Measurements from ENCODE around the gene CCL24.
"Not testable (repeated sequence)": the region's sequence is repeated elsewhere in the genome, so short reads cannot be mapped to it uniquely, and the experiment has no call there.

Gene CCL24

DNA sequence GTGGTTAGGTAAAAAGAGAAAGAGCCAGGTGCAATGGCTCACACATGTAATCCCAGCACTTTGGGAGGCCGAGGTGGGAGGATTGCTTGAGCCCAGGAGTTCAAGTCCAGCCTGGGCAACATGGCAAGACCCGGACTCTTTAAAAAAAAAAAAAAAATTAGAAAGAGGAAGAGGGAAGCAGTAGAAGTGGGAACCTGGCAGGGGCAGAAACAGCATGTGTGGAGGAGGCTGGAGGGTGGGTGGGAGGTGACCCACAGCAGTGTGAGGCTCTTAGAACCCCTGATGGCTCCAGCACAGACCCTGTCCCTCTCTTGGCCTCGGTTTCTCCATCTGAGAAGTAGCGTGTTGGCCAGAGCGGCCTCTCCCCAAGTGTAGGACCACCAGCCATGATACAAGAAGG is 4.9 kb upstream of the CCL24 start:
- no peak for DNase-seq

DNA sequence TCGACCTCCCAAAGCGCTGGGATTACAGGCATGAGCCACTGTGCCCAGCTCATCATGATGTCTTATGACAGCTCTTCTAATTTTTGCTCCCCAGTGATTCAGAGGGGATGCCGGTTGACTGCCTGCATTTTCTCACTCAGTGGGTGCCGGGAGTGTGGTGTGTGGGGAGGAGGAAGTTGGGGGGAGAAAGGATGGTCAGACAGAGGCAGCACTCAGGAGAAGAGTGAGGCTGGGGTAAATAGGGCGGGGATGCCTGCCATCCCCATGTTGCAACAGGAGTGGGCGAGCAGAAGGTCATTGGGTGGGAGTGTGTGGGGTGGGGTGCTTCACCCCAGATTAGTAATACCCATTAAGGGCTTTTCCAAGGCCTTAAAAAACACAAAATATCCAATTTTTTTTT is 3.5 kb upstream of the CCL24 start:
- DNase-seq: no peak

DNA sequence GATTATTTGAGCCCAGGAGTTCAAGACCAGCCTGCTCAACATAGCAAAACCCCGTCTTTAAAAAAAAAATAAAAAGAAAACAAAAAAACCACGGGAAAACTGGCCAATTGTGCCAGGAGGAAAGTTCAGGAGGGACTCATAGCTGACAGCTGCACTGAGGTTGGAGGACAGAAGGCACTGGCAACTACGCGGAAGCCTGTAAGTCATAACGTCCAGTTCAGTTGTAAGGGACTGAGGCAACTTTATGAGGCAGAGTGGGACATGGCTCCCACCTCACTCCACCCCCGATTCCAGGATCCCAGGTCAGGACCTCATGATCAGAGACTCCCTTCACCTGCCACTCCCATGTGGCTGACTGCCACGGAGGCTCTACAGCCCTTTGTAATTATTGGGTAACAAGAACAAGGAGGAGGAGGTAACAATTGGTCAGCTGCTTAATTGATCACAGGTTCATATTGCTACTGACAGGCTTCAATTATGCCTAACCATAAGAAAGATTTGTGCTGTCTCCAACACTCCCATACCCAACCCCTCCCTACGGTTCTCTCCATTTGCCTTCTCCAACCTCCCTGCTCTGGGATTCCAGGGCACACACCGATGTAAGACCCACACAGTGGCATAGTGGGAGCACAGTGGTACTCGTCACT is 1.9 kb upstream of the CCL24 start:
- no peak for DNase-seq

DNA sequence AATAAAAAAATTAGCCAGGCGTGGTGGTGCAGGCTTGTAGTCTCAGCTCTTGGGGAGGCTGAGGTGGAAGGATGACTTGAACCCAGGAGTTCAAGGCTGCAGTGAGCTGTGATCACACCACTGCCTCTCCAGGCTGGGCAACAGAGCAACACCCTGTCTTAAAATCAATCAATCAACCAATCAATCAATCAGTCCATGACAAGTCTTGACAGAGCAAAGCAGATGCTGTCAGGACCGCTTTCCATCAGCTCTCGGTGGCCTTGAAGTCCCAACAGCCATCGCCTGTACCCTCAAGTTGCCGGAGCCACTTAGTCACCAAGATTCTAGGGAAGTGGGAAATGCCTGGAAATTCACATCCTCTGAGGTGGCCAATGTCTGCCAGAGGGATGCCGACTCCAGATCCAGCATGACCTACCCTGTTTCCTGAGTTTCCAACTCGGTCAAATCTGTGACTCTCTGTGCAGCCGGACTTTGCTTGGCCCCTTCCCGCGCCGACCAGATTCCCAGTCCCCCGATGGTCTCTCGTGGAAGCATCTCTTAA is 871 bp upstream of the CCL24 start:
- no peak for DNase-seq

DNA sequence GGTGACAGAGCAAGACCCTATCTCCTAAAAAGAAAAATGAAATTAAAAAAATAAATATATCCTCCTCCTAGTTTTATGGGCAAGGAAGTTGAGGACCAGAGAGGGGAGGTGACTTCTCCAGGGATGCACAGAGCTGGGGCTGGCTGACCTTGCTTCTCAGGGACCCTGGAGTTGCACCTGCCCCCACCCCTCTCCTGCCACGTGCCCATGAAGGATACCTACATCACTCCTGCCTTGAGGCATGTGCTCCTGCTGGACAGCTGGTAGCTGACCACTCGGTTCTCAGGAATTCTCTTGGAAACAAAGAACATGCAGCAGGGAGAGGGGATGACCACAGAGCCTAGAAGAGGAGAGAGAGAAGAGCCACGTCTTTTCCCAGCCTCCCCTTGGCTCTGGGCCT is 522 bp downstream of the CCL24 start:
- DNase-seq: no peak

DNA sequence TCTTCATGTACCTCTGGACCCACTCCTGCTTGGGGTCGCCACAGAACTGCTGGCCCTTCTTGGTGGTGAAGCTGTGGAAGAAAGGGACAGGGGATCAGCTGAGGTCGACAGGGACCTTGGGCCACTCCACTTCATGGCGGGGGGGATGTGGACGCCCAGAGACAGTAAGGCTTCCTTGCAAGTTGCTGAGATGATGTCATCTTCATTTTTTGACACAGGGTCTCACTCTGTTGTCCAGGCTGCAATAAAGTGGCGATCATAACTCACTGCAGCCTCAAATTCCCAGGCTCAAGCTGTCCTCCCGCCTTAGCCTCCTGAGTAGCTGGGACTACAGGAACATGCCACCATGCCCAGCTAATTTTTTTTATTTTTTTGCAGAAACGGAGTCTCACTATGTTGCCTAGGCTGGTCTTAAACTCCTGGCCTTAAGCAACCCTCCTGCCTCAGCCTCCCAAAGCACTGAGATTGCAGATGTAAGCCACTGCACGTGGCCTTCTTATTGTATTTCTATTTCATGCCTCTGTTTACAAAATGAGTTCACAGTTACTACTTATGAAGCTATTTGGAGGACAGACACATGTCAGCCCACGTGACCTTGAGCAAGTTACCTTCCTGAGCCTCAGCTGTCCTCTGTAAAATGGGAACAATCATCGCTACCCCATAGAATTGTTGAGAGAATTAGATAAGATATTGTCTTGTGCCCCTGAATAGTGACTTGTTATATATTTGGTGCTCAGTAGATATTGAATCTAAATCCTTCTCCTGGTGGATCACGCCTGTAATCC is 1.5 kb downstream of the CCL24 start:
- DNase-seq: no peak

- DNase-seq: no peak
These were observed 4.2 kb downstream of the CCL24 start for GRCh38 chr7:75809396-75809795.

GRCh38 chr7:75808106-75808505 is 5.5 kb downstream of the CCL24 start:
- no peak for DNase-seq

- DNase-seq: no peak
These were observed 6.2 kb downstream of the CCL24 start for GRCh38 chr7:75807452-75807851.

GRCh38 chr7:75806560-75807307 is 6.9 kb downstream of the CCL24 start:
- DNase-seq: no peak

DNA sequence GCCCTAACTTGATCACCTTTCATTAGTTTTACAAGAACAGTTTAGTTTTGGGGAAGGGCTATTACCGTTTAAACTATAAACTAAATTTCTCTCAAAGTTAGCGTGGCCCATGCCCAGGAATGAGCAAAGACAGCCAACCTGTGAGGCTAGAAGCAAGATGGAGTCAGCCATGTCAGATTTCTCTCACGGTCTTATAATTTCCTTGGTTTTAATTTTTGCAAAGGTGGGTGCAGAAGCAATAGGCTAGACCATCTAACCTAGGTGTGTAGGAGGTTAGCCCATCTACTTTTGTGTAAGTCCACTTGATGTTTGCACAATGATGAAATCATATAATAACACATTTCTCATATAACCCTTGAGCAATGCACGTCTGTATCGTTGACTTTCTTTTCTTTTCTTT is 8.9 kb downstream of the CCL24 start:
- no peak for DNase-seq

DNA sequence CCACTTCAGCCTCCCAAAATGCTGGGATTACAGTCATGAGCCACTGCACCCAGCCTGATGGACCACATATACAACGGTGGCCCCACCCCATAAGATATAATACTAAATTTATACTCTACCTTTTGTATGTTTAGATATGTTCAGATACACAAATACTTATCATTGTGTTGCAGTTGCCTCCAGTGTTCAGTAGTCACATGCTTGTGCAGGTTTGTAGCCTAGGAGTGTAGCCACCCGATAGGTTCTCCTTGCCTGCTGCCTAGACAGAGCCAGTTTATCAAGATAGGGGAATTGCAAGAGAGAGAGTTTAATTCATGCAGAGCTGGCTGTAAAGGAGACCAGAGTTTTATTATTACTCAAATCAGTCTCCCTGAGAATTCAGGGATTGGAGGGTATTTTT is 9.6 kb downstream of the CCL24 start:
- DNase-seq: no peak

GRCh38 chr7:75802552-75802821 is 11.1 kb downstream of the CCL24 start:
- no peak for DNase-seq

DNA sequence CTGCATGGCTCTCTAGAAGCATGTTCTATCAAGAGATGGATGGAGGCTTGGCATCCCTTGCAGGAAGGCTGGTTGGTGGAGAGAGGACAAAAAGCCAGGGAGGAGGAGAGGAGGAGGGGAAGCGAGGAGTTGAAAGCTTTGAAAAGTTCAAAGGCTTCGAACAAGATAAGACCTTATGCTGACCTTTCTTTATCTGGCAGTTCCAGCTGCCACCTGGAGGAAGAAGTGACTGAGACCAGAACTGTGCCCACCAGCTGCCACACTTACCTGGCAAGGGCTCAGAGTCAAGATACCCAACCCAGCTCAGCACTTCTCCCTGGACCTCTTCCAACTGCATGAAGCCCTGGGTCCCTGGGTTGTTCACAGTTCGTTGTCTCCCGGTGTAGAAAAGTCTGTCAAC is 14.8 kb downstream of the CCL24 start:
- DNase-seq: no peak

GRCh38 chr7:75796420-75796819 is 17.2 kb downstream of the CCL24 start:
- no peak for DNase-seq

- no peak for DNase-seq
These were observed 17.7 kb downstream of the CCL24 start for GRCh38 chr7:75795831-75796285.

- DNase-seq: no peak
These were observed 19.9 kb downstream of the CCL24 start for GRCh38 chr7:75793676-75794075.

DNA sequence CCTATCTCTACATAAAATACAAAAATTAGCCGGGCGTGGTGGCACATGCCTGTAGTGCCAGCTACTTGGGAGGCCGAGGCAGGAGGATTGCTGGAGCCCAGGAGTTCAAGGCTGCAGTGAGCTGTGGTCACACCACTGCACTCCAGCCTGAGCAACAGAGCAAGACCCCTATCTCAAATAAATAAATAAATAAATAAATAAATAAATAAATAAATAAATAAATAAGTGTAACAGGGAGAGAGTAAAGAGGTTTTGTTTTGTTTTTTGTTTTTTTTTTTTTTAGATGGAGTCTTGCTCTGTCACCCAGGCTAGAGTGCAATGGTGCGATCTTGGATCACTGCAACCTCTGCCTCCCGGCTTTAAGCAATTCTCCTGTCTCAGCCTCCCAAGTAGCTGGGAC is 21.0 kb downstream of the CCL24 start:
- not testable (repeated sequence) for DNase-seq

GRCh38 chr7:75789361-75789924 is 24.2 kb downstream of the CCL24 start:
- DNase-seq: no peak

DNA sequence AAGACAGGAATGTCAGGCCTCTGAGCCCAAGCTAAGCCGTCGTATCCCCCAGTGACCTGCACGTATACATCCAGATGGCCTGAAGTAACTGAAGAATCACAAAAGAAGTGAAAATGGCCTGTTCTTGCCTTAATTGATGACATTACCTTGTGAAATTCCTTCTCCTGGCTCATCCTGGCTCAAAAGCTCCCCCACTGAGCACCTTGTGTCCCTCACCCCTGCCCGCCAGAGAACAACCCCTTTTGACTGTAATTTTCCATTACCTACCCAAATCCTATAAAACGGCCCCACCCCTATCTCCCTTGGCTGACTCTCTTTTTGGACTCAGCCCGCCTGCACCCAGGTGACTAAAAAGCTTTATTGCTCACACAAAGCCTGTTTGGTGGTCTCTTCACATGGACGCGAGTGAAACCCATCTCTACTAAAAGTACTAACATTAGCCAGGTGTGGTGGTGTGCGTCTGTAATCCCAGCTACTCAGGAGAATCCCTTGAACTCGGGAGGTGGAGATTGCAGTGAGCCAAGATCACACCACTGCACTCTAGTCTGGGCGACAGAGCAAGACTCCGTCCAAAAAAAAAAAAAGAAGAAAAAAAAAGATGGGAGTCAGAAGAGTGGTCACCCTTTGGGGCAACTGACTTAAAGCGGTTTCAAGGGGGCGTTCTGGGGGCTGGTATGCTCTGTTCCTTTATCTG is 25.3 kb downstream of the CCL24 start:
- not testable (repeated sequence) for DNase-seq

DNA sequence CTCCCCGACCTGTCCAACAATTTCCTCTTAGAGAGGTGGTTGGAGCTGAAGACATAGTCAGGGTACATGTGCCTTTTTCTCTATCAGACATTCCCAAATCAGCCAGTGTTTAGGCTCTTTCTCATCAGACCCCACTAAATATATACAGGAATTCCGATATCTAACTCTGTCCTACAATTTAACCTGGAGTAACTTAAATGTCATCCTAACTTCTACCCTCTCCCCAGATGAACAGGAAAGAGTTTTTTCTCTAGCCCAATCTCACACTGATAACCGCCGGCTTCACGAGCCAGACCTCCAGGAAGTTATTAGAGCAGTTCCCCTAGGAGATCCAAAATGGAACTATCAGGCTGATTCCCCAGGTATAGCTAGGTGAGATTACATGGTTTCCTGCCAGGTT is 30.5 kb downstream of the CCL24 start:
- not testable (repeated sequence) for DNase-seq

- DNase-seq: not testable (repeated sequence)
These were observed 32.8 kb downstream of the CCL24 start for GRCh38 chr7:75780647-75781273.
